Retinal pigment epithelial cell (primary cell): ENCODE data around the gene MRPL51.
A peak's percentile ranks its signal among the peaks of the same experiment; 100 is the strongest.

Source experiments
- DNase-seq: peaks from one replicate; pipeline ENCODE4 v3.0.0-alpha.2; 2010; ENCODE audit warnings: low read depth
- H3K4me3 ChIP-seq: 2 replicates; pipeline ENCODE4 v1.5.1; 2011; ENCODE audit warnings: mild to moderate bottlenecking, low read length, control low read depth, moderate library complexity
- CTCF ChIP-seq: conservative IDR thresholded peaks from 2 replicates; pipeline ENCODE4 v1.5.1; 2011; ENCODE audit warnings: low read depth, low read length, control low read depth, inconsistent platforms

The MRPL51 gene

GRCh38 chr12:6534695-6534944 is 41.6 kb upstream of the MRPL51 start:
- no peak for DNase-seq
- TF ChIP-seq CTCF = no peak
- H3K4me3 ChIP-seq = peak overlapping the region; percentile 97

GRCh38 chr12:6533923-6534694 is 41.0 kb upstream of the MRPL51 start, which contains the start of gene GAPDH:
Gene GAPDH, plus strand, starts transcription at chr12:6534517. Its CDS starts 316 bp downstream, at chr12:6534833.
- no peak for TF ChIP-seq CTCF
- peak; percentile 91 for DNase-seq
- H3K4me3 ChIP-seq = peak within 1 kb of the TSS; percentile 97

- no peak for DNase-seq
- H3K4me3 ChIP-seq = peak overlapping the region; percentile 97
- no peak for TF ChIP-seq CTCF
Observed at GRCh38 chr12:6533653-6533922, 40.5 kb upstream of the MRPL51 start.

GRCh38 chr12:6532927-6533652 is 40.0 kb upstream of the MRPL51 start:
- peak overlapping the region; percentile 97 for H3K4me3 ChIP-seq
- DNase-seq = peak; percentile 48
- no peak for TF ChIP-seq CTCF

GRCh38 chr12:6532051-6532926 is 39.2 kb upstream of the MRPL51 start:
- TF ChIP-seq CTCF = no peak
- H3K4me3 ChIP-seq = peak overlapping the region; percentile 97
- peak; percentile 98 for DNase-seq

- no peak for TF ChIP-seq CTCF
- DNase-seq = no peak
- no peak overlapping the region for H3K4me3 ChIP-seq
Observed at GRCh38 chr12:6530576-6531260, 37.7 kb upstream of the MRPL51 start.
